HFFc6 (cell line): ENCODE data around the gene SLC18A2. TPM values are rescaled to one million over a fixed set of nuclear protein-coding genes. Genes with fewer than 3 reads are reported as not detected.

ENCODE experiments used
- DNase-seq: peaks from one replicate; pipeline ENCODE4 v3.0.0-alpha.2; 2018
- H3K27ac Mint-ChIP-seq: 2 replicates; pipeline ENCODE4 v1.8.0; 2020; ENCODE audit warnings: mild to moderate bottlenecking, mixed read lengths
- H3K27me3 Mint-ChIP-seq: 2 replicates; pipeline ENCODE4 v1.8.0; 2021; ENCODE audit warnings: mild to moderate bottlenecking, moderate library complexity, mixed read lengths; ENCODE audit not compliant: insufficient read depth
- H3K36me3 Mint-ChIP-seq: 2 replicates; pipeline ENCODE4 v1.8.0; 2021; ENCODE audit warnings: low read depth, mixed read lengths
- H3K4me1 Mint-ChIP-seq: 2 replicates; pipeline ENCODE4 v1.8.0; 2020; ENCODE audit warnings: low read depth, mixed read lengths
- H3K4me3 Mint-ChIP-seq: 2 replicates; pipeline ENCODE4 v1.8.0; 2020; ENCODE audit warnings: mild to moderate bottlenecking, moderate library complexity, mixed read lengths
- H3K9me3 Mint-ChIP-seq: 2 replicates; pipeline ENCODE4 v1.8.0; 2020; ENCODE audit warnings: mild to moderate bottlenecking, mixed read lengths
- CTCF ChIP-seq: fragments of 200-600 bp; sonication (generic); IDR thresholded peaks from 2 replicates; pipeline ENCODE4 v1.5.0; 2021; ENCODE audit warnings: antibody characterized with exemption, mild to moderate bottlenecking
- long read RNA-seq: library from polyadenylated mRNA; unstranded; transcript quantifications from one replicate; pipeline ENCODE4 v2.0.0, GENCODE V29; 2019
- total RNA-seq, 6 experiments: library from RNA; stranded (reverse); fragmentation: NEBNext Ultra II Directional; extraction: Animal tissue kit (Norgen Biotek cat#: 25700); gene quantifications; 2 replicates in 1 of 6; 3 replicates in 5 of 6; pipeline ENCODE4 v1.2.3, GENCODE V29; 2021

The SLC18A2 gene
- not detected for total RNA-seq
- long read RNA-seq, partial matches to known transcripts = 0 of 29 reads
- long read RNA-seq, other reads (novel, unspliced or antisense) = 29 of 29 reads

GRCh38 chr10:117240621-117241529, at the start of gene SLC18A2:
Gene SLC18A2 (plus strand): TSS chr10:117241114. CDS start chr10:117241694, 580 bp downstream.
- no peak for DNase-seq
- H3K27ac Mint-ChIP-seq = no peak within 1 kb of the TSS
- no peak for TF ChIP-seq CTCF
- peaks cover 48% of the 10 kb centered on the region for H3K27me3 Mint-ChIP-seq
- peaks cover 5% of the 10 kb centered on the region for H3K4me1 Mint-ChIP-seq
- H3K9me3 Mint-ChIP-seq = no peaks in the 10 kb centered on the region
- no peaks in the 10 kb centered on the region for H3K36me3 Mint-ChIP-seq
- no peak within 1 kb of the TSS for H3K4me3 Mint-ChIP-seq

GRCh38 chr10:117197189-117197588, 43.7 kb upstream of the SLC18A2 start, which contains the start of gene KCNK18:
Gene KCNK18 (plus strand): TSS chr10:117197489. CDS start chr10:117197489, 0 bp downstream.
- no peaks in the 10 kb centered on the region for H3K36me3 Mint-ChIP-seq
- H3K27ac Mint-ChIP-seq = no peak within 1 kb of the TSS
- DNase-seq = no peak
- no peaks in the 10 kb centered on the region for H3K9me3 Mint-ChIP-seq
- peaks cover 23% of the 10 kb centered on the region for H3K27me3 Mint-ChIP-seq
- no peak for TF ChIP-seq CTCF
- H3K4me1 Mint-ChIP-seq = no peaks in the 10 kb centered on the region
- H3K4me3 Mint-ChIP-seq = no peak within 1 kb of the TSS

- Mint-ChIP-seq H3K4me3 (no peak overlapping the region), H3K36me3 (no peaks in the 10 kb centered on the region), H3K4me1 (no peaks in the 10 kb centered on the region), H3K9me3 (no peaks in the 10 kb centered on the region), H3K27me3 (peaks cover 16% of the 10 kb centered on the region; the same call in 1 of the 2 replicates), H3K27ac (no peak overlapping the region)
- DNase-seq = no peak
- TF ChIP-seq CTCF = no peak
These were observed 42.8 kb upstream of the SLC18A2 start for GRCh38 chr10:117198088-117198487.

- DNase-seq = no peak
- Mint-ChIP-seq H3K4me3 (no peak overlapping the region), H3K4me1 (no peaks in the 10 kb centered on the region), H3K27ac (no peak overlapping the region), H3K27me3 (peaks cover 5% of the 10 kb centered on the region; the same call in 1 of the 2 replicates), H3K9me3 (no peaks in the 10 kb centered on the region; the same call in 1 of the 2 replicates), H3K36me3 (peaks cover 5% of the 10 kb centered on the region; the same call in 1 of the 2 replicates)
- no peak for TF ChIP-seq CTCF
These were observed 39.1 kb upstream of the SLC18A2 start for GRCh38 chr10:117201826-117202225.

- Mint-ChIP-seq H3K9me3 (no peaks in the 10 kb centered on the region; the same call in 1 of the 2 replicates), H3K27ac (no peak overlapping the region), H3K36me3 (peaks cover 5% of the 10 kb centered on the region; the same call in 1 of the 2 replicates), H3K4me1 (no peaks in the 10 kb centered on the region), H3K4me3 (no peak overlapping the region), H3K27me3 (peaks cover 5% of the 10 kb centered on the region)
- DNase-seq = no peak
- TF ChIP-seq CTCF = no peak
These were observed 36.6 kb upstream of the SLC18A2 start for GRCh38 chr10:117204316-117204715.
